GM21528 (cell line): ENCODE measurements around the gene PLXNA2.

Experiments used
- ATAC-seq: cut with Tn5 transposase; IDR thresholded peaks from one replicate; pipeline ENCODE4 v1.9.1; 2021; ENCODE audit warnings: mild to moderate bottlenecking, moderate library complexity; ENCODE audit not compliant: unreplicated experiment, low FRiP score

Gene PLXNA2

GRCh38 chr1:208036918-208037766, 207.0 kb downstream of the PLXNA2 start:
- ATAC-seq: no peak

GRCh38 chr1:208036106-208036808, 207.9 kb downstream of the PLXNA2 start:
- no peak for ATAC-seq

GRCh38 chr1:208034135-208034534, 210.0 kb downstream of the PLXNA2 start:
- no peak for ATAC-seq

GRCh38 chr1:208033236-208033635, 210.9 kb downstream of the PLXNA2 start:
- ATAC-seq: no peak

GRCh38 chr1:208031932-208032320, 212.3 kb downstream of the PLXNA2 start:
- ATAC-seq: no peak

- no peak for ATAC-seq
These were observed 212.8 kb downstream of the PLXNA2 start for GRCh38 chr1:208031316-208031931.

GRCh38 chr1:208030288-208031091, 213.7 kb downstream of the PLXNA2 start:
- ATAC-seq: no peak

- ATAC-seq: no peak
These were observed 214.6 kb downstream of the PLXNA2 start for GRCh38 chr1:208029381-208030287.

- ATAC-seq: no peak
These were observed 215.7 kb downstream of the PLXNA2 start for GRCh38 chr1:208028526-208028925.

- ATAC-seq: no peak
These were observed 216.3 kb downstream of the PLXNA2 start for GRCh38 chr1:208027861-208028260.

- no peak for ATAC-seq
These were observed 217.2 kb downstream of the PLXNA2 start for GRCh38 chr1:208026880-208027438.

GRCh38 chr1:208025031-208025430, 219.2 kb downstream of the PLXNA2 start:
- ATAC-seq: no peak

GRCh38 chr1:208024406-208024805, 219.8 kb downstream of the PLXNA2 start:
- ATAC-seq: no peak

- ATAC-seq: no peak
These were observed 224.9 kb downstream of the PLXNA2 start for GRCh38 chr1:208019257-208019656.

- ATAC-seq: no peak
These were observed 228.9 kb downstream of the PLXNA2 start for GRCh38 chr1:208015255-208015654.

- no peak for ATAC-seq
These were observed 231.0 kb downstream of the PLXNA2 start for GRCh38 chr1:208013210-208013609.

GRCh38 chr1:208012721-208013120, 231.5 kb downstream of the PLXNA2 start:
- ATAC-seq: no peak

GRCh38 chr1:208010487-208011071, 233.6 kb downstream of the PLXNA2 start:
- ATAC-seq: no peak
